CD4-positive, alpha-beta T cell treated with Interleukin-15 for 4 hours (primary cell): ENCODE results near the gene S100A5.
A peak's percentile ranks its signal among the peaks of the same experiment; 100 is the strongest.
"Not testable (repeated sequence)": the region's sequence is repeated elsewhere in the genome, so short reads cannot be mapped to it uniquely, and the experiment has no call there.

Experiments used
- DNase-seq: peaks from one replicate; pipeline ENCODE4 v3.0.0-alpha.2; 2020; ENCODE audit warnings: low spot score

The S100A5 gene, protein sequence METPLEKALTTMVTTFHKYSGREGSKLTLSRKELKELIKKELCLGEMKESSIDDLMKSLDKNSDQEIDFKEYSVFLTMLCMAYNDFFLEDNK

DNA sequence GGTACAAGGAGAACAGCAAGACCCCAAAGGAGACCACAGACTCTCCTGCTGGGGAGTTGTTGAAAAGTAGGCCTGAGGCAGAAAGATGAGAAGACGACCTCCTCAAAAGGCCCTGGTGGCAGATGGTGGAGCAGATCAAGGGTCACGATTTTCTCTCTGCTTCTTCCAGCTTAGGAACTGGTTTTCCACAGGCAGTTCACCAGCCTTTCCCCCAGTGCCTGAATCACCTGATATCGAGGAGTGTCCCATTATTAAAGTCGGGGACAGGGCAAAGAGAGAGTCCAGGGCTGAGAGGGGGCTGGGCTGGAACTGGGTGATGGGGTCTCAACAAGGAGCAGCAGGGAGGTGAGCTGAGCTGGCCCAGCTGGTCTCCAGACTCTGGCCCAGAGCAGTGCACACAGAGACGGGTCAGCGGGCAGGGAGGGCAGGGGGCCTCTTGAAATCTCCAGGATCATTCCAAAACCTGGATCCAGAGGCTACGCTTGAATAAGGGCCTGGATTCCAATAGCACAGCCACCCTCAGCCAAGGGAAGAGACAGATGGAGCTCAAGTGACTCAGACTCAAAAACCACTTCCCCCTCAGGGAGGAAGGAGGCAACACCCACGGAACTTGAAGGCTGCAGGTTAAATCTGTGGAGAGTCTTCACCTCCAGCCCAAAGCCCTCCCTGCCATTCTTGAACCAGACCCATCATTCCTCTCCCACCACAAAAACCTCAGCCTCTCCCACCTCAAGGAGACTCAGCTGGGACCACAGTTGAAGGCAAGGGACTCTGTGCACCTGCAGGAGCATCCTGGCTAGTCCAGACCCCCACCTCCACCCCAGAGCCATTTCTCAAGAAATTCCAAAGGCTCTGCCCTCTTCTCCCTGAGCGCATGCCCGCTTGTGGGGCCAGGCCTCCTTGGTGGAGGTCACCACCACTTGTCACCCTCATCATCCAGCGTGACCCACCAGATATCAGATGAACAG is at the start of gene S100A5:
TSS of gene S100A5 (minus strand) at position 541 of the 968 bp plus-strand sequence. CDS start 743 bp downstream, outside the sequence.
- DNase-seq, result peak; percentile 80

DNA sequence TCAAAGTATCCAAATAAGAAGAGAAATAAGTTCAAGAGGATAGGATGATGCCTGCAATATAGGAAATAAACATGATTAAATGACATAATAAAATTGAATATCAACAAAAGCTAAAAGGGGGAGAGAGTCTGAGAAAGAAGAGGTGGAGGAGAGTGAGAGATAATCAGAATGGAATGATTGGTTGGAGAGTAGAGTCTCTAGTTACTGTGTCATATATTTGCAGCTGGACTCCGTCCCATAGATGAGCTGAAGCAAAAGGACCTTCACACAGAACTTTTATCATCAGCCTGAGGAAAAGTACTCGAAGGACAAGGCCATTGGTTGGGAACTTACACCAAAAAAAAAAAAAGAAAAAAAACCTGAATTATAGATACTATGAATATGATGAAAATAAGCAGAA is 47.7 kb upstream of the S100A5 start:
- DNase-seq, result no peak

DNA sequence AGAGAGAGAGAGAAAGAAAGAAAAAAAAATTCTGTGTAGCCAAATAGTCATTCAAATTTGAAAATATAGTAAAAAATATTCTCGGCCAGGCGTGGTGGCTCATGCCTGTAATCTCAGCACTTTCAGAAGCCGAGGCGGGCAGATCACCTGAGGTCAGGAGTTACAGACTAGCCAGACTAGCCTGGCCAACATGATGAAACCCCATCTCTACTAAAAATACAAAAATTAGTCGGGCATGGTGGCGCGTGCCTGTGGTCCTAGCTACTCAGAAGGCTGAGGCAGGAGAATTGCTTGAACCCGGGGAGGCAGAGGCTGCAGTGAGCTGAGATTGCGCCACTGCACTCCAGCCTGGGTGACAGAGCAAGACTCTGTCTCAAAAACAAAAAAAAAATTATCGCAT is 47.3 kb upstream of the S100A5 start:
- DNase-seq, result not testable (repeated sequence)

DNA sequence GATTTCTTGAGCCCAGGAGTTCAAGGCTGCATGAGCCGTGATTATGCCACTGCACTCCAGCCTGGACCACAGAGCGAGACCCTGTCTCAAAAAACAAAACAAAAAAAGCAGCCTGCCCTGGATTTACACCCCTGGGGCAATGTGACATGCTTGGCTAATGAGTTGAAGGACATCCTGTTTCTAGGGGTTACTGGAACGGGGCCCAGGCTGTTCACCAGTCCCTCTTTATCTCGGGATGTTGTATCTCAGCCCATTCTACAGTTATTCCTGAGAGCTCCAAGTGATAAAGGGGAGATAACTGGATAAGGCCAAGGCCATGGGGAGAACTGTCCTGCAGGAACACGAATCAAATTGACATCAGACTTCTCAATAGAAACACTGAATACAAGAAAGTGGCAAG is 46.6 kb upstream of the S100A5 start:
- no peak for DNase-seq

DNA sequence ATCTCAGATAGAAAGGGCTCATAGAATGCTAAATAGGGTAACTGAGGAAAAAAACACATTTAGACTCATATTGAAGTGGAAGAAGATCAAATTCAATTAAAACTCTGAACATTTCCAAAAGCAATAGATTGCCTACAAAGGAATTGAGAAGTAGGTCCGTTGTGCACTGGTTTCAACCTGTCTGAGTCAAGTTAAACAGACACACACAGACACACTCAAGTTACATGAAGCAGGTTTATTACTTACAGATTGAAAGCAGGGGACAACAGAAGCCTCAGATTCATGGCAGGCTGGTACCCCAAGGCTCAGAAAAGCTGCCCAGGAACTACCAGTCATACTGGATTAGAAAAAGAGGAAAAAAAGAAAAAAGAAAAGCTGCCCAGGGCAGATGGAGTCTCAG is 45.6 kb upstream of the S100A5 start:
- no peak for DNase-seq

DNA sequence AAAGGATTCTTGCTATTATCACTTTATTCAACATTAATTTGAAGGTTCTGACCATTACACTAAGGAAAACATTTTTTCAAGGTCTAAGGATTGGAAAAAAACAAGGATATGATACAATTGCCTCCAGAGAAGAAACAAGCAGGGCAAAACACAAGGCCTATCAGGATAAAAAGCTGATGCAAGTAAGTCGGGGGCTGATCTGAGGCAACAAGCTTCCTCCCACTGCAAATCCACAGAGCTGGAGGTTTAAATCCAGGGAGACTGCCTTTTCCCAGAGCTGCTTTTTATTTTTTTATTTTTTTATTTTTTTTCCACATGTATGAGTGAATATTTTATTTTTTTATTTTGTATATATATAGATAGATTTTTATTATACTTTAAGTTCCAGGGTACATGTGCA is 44.3 kb upstream of the S100A5 start:
- DNase-seq, result no peak

DNA sequence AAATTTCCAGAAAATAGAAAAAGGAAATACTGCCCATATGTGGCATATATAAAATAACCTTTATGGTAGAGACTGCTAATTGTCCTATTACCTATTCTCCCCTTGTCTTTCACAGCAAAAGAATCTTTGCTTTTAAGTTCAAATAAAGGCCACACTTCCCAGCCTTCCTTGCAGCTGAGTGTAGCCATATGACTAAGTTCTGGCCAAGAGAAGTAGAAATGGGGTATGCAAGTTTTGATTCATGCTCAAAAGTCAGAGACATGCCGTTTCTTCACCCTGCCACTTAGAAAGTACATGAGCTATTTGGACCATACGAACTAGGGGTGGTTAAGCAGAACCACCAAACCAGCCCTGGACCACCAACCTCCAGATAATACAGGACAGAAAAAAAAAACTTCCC is 43.2 kb upstream of the S100A5 start:
- no peak for DNase-seq

DNA sequence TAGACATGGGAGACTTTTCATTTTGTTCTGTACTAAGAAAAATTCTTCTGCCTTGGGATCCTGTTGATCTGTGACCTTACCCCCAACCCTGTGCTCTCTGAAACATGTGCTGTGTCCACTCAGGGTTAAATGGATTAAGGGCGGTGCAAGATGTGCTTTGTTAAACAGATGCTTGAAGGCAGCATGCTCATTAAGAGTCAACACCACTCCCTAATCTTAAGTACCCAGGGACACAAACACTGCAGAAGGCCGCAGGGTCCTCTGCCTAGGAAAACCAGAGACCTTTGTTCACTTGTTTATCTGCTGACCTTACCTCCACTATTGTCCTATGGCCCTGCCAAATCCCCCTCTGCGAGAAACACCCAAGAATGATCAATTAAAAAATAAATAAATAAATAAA is 42.8 kb upstream of the S100A5 start:
- DNase-seq, result not testable (repeated sequence)

DNA sequence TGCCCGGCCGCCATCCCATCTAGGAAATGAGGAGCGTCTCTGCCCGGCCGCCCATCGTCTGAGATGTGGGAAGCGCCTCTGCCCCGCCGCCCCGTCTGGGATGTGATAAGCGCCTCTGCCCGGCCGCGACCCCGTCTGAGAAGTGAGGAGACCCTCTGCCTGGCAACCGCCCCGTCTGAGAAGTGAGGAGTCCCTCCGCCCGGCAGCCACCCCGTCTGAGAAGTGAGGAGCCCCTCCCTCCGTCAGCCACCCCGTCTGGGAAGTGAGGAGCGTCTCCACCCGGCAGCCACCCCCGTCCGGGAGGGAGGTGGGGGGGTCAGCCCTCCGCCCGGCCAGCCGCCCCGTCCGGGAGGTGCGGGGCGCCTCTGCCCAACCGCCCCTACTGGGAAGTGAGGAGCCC is 42.1 kb upstream of the S100A5 start:
- not testable (repeated sequence) for DNase-seq

DNA sequence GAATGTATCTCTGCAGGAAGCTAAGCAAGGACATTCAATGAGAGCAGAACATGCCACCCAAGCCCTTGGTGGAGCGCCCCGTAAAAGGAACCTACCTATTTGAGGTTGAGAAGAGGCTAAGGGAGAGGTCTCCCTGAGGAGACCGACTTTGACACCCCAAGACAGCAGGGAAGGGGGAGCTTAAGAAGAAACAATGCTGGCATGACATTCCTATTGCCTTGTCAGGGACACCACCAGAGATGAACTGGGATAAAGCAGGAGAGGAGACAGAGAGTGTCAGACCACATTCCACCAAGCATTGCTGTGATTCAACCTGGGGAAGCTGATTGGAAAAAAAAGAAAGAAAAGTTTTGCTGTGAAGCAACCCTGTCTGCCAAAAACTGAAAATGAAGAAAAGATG is 38.2 kb upstream of the S100A5 start:
- DNase-seq, result no peak

DNA sequence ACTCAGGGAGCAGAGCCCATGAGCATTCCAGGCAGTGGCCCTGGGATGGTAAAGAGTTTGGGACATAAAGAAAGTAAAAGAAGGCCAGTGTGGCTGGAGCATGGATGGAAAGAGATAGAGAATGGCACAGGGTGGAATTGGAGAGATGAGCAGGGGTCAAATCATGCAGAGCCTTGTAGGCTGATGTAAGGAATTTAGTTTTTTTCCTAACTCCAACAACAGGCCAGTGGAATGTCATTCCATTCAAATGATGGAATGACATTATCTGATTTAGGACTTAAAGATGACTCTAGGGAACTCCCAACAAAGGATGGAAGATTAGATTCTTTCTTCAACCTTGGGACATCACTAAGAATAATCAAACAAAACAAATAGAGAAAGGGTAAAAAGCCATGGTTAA is 37.8 kb upstream of the S100A5 start:
- DNase-seq, result no peak

DNA sequence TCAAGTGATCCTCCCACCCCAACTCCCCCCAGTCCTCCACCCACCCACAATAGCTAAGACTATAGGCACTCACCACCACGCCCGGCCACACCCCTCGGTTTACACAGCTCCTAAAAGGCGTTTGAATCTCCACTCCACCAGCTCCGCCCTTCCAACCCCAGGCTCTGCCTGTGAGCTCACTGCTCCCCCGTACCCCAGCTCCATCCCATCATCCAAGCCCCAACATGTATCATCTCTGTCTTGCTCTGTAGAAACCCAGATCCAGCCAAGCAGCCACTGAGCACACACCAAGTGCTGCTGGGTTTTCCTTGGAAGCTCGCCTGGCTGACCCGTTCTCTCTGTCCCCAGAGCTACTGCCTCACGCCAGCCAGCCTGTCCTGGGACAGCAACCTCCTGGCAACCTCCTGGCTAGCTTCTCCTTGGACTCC is 36.9 kb upstream of the S100A5 start:
- no peak for DNase-seq

DNA sequence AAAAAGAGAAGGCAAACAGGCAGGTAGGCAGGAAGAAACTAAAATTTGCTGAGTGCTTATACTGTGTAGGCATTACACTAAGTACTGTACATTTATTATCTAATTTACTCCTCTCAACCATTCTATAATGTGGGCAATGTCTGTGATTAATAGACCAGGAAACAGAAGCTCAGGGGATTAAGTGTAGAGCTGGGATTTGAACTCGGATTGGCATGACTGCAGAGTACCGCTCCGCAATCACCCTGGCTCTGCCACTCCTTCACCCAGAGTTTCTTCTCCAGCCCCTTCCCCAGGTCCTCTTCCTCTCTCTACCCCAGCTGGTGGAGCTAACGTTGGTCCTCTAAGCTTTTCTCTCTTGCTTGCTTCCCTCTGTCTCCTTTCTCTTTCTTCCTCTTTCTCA is 36.4 kb upstream of the S100A5 start:
- no peak for DNase-seq

DNA sequence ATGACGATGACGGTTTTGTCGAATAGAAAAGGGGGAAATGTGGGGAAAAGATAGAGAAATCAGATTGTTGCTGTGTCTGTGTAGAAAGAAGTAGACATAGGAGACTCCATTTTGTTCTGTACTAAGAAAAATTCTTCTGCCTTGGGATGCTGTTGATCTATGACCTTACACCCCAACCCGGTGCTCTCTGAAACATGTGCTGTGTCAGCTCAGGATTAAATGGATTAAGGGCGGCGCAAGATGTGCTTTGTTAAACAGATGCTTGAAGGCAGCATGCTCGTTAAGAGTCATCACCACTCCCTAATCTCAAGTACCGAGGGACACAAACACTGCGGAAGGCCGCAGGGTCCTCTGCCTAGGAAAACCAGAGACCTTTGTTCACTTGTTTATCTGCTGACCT is 34.8 kb upstream of the S100A5 start:
- DNase-seq, result not testable (repeated sequence)

DNA sequence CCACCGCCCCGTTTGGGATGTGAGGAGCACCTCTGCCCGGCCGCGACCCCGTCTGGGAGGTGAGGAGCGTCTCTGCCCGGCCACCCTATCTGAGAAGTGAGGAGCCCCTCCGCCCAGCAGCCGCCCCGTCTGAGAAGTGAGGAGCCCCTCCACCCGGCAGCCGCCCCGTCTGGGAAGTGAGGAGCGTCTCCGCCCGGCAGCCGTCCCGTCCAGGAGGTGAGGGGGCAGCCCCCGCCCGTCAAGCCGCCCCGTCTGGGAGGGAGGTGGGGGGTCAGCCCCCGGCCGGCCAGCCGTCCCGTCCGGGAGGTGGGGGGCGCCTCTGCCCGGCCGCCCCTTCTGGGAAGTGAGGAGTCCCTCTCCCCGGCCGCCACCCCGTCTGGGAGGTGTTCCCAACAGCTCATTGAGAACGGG is 34.4 kb upstream of the S100A5 start:
- DNase-seq, result not testable (repeated sequence)

DNA sequence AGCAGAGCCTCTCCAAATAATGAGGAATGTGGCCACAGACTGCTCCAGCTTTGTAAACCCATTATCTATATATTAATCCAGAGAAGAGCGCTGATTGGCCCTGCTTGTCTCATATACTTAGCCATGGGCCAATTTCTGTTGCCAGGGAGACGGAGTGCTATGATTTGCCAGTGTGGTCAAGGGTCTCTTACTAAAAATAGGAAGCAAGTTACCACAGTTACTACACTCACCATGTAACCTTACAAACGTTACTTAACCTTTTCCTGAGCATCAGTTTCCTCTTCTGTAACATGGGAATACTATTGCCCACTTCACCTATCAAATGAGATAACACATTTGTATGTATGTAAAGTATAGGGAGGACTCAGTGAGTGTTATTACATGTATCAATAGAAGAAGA is 32.6 kb upstream of the S100A5 start:
- no peak for DNase-seq

DNA sequence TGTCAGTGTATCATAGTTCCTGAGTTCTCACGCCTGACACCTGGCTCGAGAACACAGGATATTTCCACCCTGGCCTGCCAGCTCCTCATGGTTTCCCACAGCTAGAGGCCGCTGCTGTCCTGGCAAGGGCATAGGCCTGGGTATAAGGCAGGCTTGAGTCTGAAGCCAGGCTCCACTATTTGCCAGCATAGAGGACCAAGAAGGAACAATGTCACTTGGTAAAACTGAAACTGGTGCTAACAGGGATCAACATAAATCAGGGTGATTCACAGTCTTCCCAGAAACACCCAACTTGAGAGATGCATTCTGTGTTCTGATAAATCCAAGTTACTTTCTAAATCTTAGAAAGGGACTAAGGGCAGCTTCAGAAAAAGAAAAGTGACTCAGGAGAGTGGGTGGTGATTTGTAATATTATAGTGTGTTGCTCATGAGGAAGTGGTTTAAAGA is 31.9 kb upstream of the S100A5 start:
- DNase-seq, result peak; percentile 57

DNA sequence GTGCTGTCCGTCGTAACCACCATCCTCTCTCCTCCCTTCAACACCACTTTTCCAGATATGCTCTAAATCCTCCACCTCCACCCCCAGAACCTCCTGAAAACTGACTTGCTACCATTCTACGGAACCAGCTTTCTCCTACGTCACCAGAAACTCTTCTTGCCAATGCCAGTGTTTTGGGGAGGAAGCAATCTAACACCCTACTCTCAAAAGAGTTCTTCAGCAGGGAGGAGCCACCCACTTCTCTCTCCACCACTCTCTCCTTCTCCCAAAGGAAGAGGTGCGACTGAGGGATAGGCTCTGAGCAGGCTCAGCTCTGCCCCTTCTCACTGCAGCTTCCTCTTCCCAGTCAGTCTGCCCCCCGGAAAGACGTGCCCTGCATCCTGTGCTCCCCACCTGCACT is 31.0 kb upstream of the S100A5 start:
- DNase-seq, result no peak

DNA sequence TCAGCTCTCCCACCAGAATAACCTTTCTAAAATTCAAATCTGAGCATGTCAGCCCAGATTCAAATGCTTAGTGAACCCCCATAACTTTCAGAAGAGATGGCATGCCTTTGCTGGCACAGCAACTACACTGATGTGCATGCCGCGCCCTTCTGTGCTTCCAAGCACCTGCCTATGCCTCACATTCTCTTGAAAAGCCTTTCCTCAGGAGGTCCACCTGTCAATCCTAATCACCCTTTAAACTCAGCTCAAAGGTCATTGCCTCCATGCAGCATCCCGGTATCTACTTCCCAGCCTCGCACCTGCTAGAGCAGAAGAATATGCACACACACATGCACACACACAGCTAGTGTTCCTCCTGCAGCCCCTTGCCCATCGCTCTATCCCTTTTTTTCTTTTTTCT is 30.1 kb upstream of the S100A5 start:
- no peak for DNase-seq

DNA sequence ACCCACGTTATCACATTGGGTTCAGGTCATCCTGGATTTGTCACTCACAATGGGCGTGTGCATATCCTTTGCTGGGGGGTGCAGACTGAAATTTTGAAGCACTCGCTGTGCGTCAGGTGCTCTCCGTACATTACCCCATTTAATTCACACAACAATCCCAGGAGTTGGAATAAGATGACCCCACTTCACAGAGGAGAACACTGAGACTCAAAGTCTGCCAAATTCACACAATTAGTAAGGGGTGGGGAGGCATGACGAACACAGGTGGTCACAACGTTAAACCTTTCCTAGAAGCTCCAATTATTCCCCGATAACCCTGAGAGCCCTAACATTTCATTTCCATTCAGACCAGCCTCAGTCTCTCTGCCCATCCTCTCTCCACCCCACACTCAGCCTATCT is 28.7 kb upstream of the S100A5 start:
- DNase-seq, result no peak

DNA sequence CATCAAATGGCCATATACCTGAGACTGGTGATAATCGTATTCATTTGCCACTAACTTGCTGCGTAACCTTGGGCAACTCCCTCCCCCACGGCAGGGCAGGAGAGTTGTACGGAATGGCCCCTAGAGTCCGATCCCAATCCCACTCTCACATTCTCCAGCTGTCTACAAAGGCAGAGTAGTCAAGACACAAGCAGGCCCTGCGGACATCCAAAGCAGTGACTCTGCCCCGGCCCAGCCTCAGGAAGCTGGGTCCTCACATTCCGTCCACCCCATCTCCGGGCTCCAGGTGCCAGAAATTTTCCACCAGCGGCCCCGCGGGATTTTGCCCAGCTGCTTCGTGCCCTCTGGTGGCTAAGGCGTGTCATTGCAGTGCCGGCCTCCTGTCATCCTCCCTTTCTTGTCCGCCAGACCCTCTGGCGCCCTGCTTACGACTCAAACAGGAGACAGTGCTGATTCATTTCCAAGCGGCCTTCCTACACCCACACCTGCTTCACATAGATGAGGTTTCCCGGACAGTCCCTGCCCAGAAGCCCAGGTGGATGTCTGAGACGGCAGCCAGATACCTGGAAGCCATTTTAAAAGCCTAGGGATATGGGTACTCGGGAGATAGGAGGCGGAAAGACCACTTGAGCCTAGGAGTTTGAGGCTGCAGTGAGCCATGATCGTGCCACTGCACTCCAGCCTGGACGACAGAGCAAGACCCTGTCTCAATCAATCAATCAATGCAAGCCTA is 27.8 kb upstream of the S100A5 start:
- peak; percentile 84 for DNase-seq

DNA sequence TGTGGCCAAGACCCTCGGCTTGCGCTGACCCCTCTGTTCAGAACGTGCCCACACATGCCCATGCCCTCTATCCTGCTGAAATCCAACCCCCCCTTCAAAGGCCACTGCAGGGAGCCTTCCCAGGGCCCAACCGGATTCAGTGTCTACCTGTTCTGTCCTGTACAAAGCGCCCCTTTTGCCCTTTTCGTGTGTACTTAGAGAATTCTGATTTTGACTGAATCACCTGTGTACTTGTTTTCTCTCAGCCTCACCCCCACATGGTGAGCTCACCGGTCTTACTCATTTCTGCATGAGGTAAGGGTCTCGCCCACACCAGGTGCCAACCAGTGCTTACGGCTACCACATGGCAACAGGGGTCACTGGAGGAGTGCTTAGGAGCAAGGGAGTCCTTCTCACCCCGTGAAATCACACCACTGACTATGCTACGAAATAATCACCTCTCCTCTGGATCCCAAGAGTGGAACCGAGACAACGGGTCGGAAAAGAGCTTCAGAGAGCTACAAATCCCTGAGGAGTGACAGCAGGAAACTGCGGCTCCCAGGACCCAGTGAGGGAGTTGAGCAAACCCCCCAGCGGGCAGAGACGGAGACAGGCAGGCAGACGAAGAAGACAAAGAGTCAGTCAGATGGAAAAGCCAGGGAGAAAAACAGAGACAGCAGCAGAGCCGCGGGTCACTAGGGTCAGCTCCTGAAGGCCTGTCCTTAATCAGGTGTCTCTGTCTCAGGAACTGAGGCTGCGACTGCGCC is 27.1 kb upstream of the S100A5 start:
- DNase-seq, result peak; percentile 27
